DND-41 (cell line): ENCODE measurements around the gene MEGF11.

Experiments used
- ATAC-seq: fragments of 200-7000 bp; cut with Tn5 transposase; 3 replicates; pipeline ENCODE4 v1.9.1; 2021; ENCODE audit warnings: low read depth; ENCODE audit not compliant: insufficient read depth
- DNase-seq: peaks from one replicate; pipeline ENCODE4 v3.0.0-alpha.2; 2020
- H2AFZ ChIP-seq: 2 replicates; pipeline ENCODE4 v1.6.0; 2012; ENCODE audit warnings: low read depth, low read length
- H3K27ac ChIP-seq: 2 replicates; pipeline ENCODE4 v1.5.1; 2012; ENCODE audit warnings: low read length, inconsistent platforms
- H3K27me3 ChIP-seq: fragments of 200-600 bp; sonication (generic); 2 replicates; pipeline ENCODE4 v1.6.0; 2012; ENCODE audit warnings: low read length, mild to moderate bottlenecking, inconsistent platforms; ENCODE audit not compliant: insufficient read depth, poor library complexity
- H3K36me3 ChIP-seq: 2 replicates; pipeline ENCODE4 v1.5.1; 2012; ENCODE audit warnings: low read length, inconsistent platforms; ENCODE audit not compliant: insufficient read depth
- H3K4me1 ChIP-seq: 2 replicates; pipeline ENCODE4 v1.5.1; 2012; ENCODE audit warnings: mild to moderate bottlenecking, low read length; ENCODE audit not compliant: insufficient read depth
- H3K4me2 ChIP-seq: 2 replicates; pipeline ENCODE4 v1.6.0; 2012; ENCODE audit warnings: mild to moderate bottlenecking, moderate library complexity, low read length, inconsistent platforms; ENCODE audit not compliant: insufficient read depth
- H3K4me3 ChIP-seq, 2 experiments: fragments of 200-600 bp in 1 of 2; shearing (Covaris generic) in 1 of 2; 2 replicates each; pipeline ENCODE4 v1.5.1; 2012 to 2016; ENCODE audit warnings: inconsistent platforms in 2 of 2, low read length in 2 of 2, mild to moderate bottlenecking in 2 of 2, low read depth in 1 of 2, moderate library complexity in 1 of 2
- H3K79me2 ChIP-seq: 2 replicates; pipeline ENCODE4 v1.6.0; 2012; ENCODE audit warnings: low read length, inconsistent platforms; ENCODE audit not compliant: insufficient read depth
- H3K9ac ChIP-seq: 2 replicates; pipeline ENCODE4 v1.6.0; 2012; ENCODE audit warnings: low read depth, mild to moderate bottlenecking, inconsistent platforms, low read length, moderate library complexity
- H3K9me3 ChIP-seq: 2 replicates; pipeline ENCODE4 v1.5.1; 2012; ENCODE audit warnings: low read length, moderate library complexity, mild to moderate bottlenecking, inconsistent platforms; ENCODE audit not compliant: insufficient read depth, severe bottlenecking
- H4K20me1 ChIP-seq: 2 replicates; pipeline ENCODE4 v1.6.0; 2012; ENCODE audit warnings: low read length; ENCODE audit not compliant: insufficient read depth
- EZH2 ChIP-seq: IDR thresholded peaks from 3 replicates; pipeline ENCODE4 v1.6.1; 2012; ENCODE audit warnings: borderline replicate concordance, low read depth, mild to moderate bottlenecking, moderate library complexity, low read length, inconsistent platforms; ENCODE audit not compliant: severe bottlenecking
- TF ChIP-seq, protein P1 (sequence below): IDR thresholded peaks from 2 replicates; pipeline ENCODE4 v1.5.1; 2012; ENCODE audit warnings: borderline replicate concordance, low read length, moderate library complexity, mild to moderate bottlenecking; ENCODE audit not compliant: poor library complexity, severe bottlenecking; ENCODE audit errors: extremely low read depth

MEGF11 gene

DNA sequence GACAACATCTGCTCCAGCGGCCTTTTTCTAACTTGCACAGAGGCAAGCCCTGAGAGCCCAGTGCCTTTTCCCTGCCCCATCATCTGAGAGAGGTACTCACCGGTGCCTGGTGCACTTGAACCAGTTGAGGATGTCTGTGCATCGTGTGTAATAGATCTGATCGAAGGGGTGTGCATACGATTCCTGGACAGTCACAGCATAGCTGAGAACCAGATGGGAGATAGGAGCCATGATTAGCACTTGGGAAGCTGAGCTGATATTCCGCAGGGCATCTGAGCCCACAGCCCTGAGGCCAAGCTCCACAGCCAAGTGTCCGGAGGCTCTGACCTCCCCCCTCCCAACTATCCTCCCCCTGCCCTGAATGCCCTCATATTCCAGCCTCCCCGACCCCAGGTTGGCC, 129.8 kb downstream of the MEGF11 start:
- ATAC-seq (no peak), DNase-seq (no peak)
- Histone ChIP-seq H3K79me2 (no peaks in the 10 kb centered on the region), H3K4me1 (no peaks in the 10 kb centered on the region), H2AFZ (no peak overlapping the region), H3K4me3 (no peak overlapping the region), H3K9ac (no peak overlapping the region), H4K20me1 (no peaks in the 10 kb centered on the region), H3K36me3 (no peaks in the 10 kb centered on the region), H3K27me3 (peaks cover 34% of the 10 kb centered on the region), H3K4me2 (no peak overlapping the region), H3K9me3 (no peaks in the 10 kb centered on the region), H3K27ac (no peak overlapping the region)
- TF ChIP-seq, protein P1, sequence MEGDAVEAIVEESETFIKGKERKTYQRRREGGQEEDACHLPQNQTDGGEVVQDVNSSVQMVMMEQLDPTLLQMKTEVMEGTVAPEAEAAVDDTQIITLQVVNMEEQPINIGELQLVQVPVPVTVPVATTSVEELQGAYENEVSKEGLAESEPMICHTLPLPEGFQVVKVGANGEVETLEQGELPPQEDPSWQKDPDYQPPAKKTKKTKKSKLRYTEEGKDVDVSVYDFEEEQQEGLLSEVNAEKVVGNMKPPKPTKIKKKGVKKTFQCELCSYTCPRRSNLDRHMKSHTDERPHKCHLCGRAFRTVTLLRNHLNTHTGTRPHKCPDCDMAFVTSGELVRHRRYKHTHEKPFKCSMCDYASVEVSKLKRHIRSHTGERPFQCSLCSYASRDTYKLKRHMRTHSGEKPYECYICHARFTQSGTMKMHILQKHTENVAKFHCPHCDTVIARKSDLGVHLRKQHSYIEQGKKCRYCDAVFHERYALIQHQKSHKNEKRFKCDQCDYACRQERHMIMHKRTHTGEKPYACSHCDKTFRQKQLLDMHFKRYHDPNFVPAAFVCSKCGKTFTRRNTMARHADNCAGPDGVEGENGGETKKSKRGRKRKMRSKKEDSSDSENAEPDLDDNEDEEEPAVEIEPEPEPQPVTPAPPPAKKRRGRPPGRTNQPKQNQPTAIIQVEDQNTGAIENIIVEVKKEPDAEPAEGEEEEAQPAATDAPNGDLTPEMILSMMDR = no peak
- no peak for TF ChIP-seq EZH2

DNA sequence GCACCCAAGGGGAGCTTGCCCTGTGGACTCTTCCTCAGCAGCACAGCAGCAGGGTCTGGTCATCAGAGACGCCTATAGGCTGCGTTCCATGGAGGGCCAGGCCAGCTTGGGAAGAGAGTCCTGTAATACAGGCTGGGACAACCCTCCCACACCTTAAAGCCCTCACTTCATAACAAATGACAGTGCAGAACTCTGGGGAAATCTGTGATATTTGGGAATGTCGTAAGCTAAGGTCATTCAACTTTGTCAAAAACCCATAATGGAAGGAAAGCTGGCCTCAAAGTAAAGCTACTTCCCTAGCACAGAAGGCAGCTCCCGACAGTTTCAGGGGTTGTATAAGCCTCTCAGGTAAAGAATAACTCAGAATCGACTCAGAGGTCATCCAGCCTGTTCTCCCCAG, 133.1 kb downstream of the MEGF11 start:
- H3K4me1 ChIP-seq = peaks cover 5% of the 10 kb centered on the region; the same call in 1 of the 2 replicates
- no peak overlapping the region for H3K4me2 ChIP-seq
- peaks cover 19% of the 10 kb centered on the region for H3K27me3 ChIP-seq
- TF ChIP-seq, protein P1 = no peak
- TF ChIP-seq EZH2 = no peak
- H3K79me2 ChIP-seq = no peaks in the 10 kb centered on the region
- no peaks in the 10 kb centered on the region for H3K9me3 ChIP-seq
- DNase-seq (no peak), ATAC-seq (no peak)
- H3K4me3 ChIP-seq = no peak overlapping the region
- no peaks in the 10 kb centered on the region; the same call in 1 of the 2 replicates for H4K20me1 ChIP-seq
- H3K36me3 ChIP-seq = no peaks in the 10 kb centered on the region
- no peak overlapping the region for H3K27ac ChIP-seq
- no peak overlapping the region for H3K9ac ChIP-seq
- H2AFZ ChIP-seq = no peak overlapping the region

DNA sequence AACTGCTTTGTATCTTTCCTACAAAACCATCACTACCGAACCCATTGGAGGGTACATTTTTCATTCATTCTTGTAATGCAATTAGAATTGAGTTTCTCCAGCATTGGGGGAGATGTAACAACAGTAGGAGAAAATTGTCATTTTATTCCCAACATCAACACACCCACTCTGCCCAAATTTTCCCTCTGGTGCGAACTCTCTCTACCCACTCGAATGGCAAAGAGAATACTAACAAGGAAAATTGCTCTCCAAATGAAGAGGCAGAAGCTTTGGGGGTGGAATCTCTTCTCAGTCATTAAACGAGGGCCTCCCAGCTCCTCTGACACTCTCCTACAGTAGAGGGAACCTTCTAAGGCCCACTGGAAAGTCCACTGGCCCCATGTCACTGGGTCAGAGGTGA, 135.7 kb downstream of the MEGF11 start:
- Histone ChIP-seq H4K20me1 (no peaks in the 10 kb centered on the region; the same call in 1 of the 2 replicates), H3K4me2 (no peak overlapping the region), H2AFZ (no peak overlapping the region), H3K79me2 (no peaks in the 10 kb centered on the region), H3K9me3 (no peaks in the 10 kb centered on the region), H3K4me3 (no peak overlapping the region), H3K4me1 (peaks cover 8% of the 10 kb centered on the region; the same call in 1 of the 2 replicates), H3K27ac (no peak overlapping the region), H3K9ac (no peak overlapping the region), H3K36me3 (no peaks in the 10 kb centered on the region), H3K27me3 (peaks cover 10% of the 10 kb centered on the region)
- no peak for TF ChIP-seq EZH2
- TF ChIP-seq, protein P1 = no peak
- DNase-seq = no peak
- ATAC-seq = no peak
